GM23248 (cell line): ENCODE results near the gene ALDH3B1. TPM values are rescaled to one million over a fixed set of nuclear protein-coding genes. Genes with fewer than 3 reads are reported as not detected.

Experiments
- DNase-seq: peaks from one replicate; pipeline ENCODE4 v3.0.0-alpha.2; 2015
- H2AFZ ChIP-seq: fragments of 200-600 bp; sonication (generic); 2 replicates; pipeline ENCODE4 v1.6.1; 2016; ENCODE audit warnings: antibody characterized with exemption
- H3F3A ChIP-seq: fragments of 200-600 bp; sonication (generic); 2 replicates; pipeline ENCODE4 v1.6.1; 2016; ENCODE audit warnings: mild to moderate bottlenecking, antibody characterized with exemption, mixed run types; ENCODE audit not compliant: insufficient read depth
- H3K27ac ChIP-seq: fragments of 200-600 bp; sonication (generic); 2 replicates; pipeline ENCODE4 v1.5.1; 2016; ENCODE audit warnings: mild to moderate bottlenecking
- H3K27me3 ChIP-seq: fragments of 200-600 bp; sonication (generic); replicated peaks from 2 replicates; pipeline ENCODE4 v1.6.1; 2016; ENCODE audit warnings: mild to moderate bottlenecking; ENCODE audit not compliant: insufficient read depth
- H3K36me3 ChIP-seq: fragments of 200-600 bp; sonication (generic); 2 replicates; pipeline ENCODE4 v1.6.1; 2016; ENCODE audit warnings: low read depth, mild to moderate bottlenecking
- H3K4me1 ChIP-seq: fragments of 200-600 bp; sonication (generic); 2 replicates; pipeline ENCODE4 v1.6.1; 2016; ENCODE audit warnings: mild to moderate bottlenecking; ENCODE audit not compliant: insufficient read depth
- H3K4me2 ChIP-seq: fragments of 200-600 bp; sonication (generic); one replicate; pipeline ENCODE4 v1.6.1; 2016; ENCODE audit warnings: mild to moderate bottlenecking; ENCODE audit not compliant: unreplicated experiment
- H3K4me3 ChIP-seq: fragments of 200-600 bp; sonication (generic); 2 replicates; pipeline ENCODE4 v1.5.1; 2016; ENCODE audit warnings: mild to moderate bottlenecking
- H3K79me2 ChIP-seq: fragments of 200-600 bp; sonication (generic); 2 replicates; pipeline ENCODE4 v1.6.1; 2016; ENCODE audit warnings: mild to moderate bottlenecking; ENCODE audit not compliant: insufficient read depth
- H3K9ac ChIP-seq: fragments of 200-600 bp; sonication (generic); 2 replicates; pipeline ENCODE4 v1.6.1; 2016; ENCODE audit warnings: mild to moderate bottlenecking
- H3K9me2 ChIP-seq: fragments of 200-600 bp; sonication (generic); 2 replicates; pipeline ENCODE4 v1.6.1; 2016; ENCODE audit warnings: mixed run types, mild to moderate bottlenecking, moderate library complexity; ENCODE audit not compliant: insufficient read depth
- H3K9me3 ChIP-seq: fragments of 200-600 bp; sonication (generic); one replicate; pipeline ENCODE4 v1.6.1; 2017; ENCODE audit warnings: low read depth
- H4K20me1 ChIP-seq: fragments of 200-600 bp; sonication (generic); 2 replicates; pipeline ENCODE4 v1.6.0; 2016; ENCODE audit not compliant: insufficient read depth
- EZH2 ChIP-seq: fragments of 200-600 bp; sonication (generic); IDR thresholded peaks from 2 replicates; pipeline ENCODE4 v1.6.1; 2018; ENCODE audit warnings: antibody characterized with exemption, mild to moderate bottlenecking; ENCODE audit not compliant: insufficient read depth, poor library complexity, severe bottlenecking
- EZH2phosphoT487 ChIP-seq: fragments of 200-600 bp; sonication (generic); IDR thresholded peaks from 2 replicates; pipeline ENCODE4 v1.6.1; 2018; ENCODE audit warnings: antibody characterized with exemption, moderate library complexity, mild to moderate bottlenecking, low read depth; ENCODE audit not compliant: insufficient read depth
- WGBS, 2 experiments: methylation state at CpG; one replicate each; pipeline ENCODE4 v1.1.6; 2015 to 2017; ENCODE audit warnings: low lambda C conversion rate in 2 of 2, low coverage in 1 of 2; ENCODE audit errors: missing lambda C conversion rate in 2 of 2; 5-methylcytosine and 5-hydroxymethylcytosine counted together
- in situ Hi-C: fragments of 300-500 bp; cut with MboI; formaldehyde crosslinking; loops from 2 replicates; pipeline ENCODE4 v1.15.0; 2020
- polyA plus RNA-seq: library from polyadenylated mRNA; unstranded; fragments of >200 nt; fragmentation: Nextera tagmentation; extraction: Ambion mirVana; gene quantifications from 2 replicates; pipeline ENCODE4 v1.2.1, GENCODE V29; 2016
- total RNA-seq: library from RNA; depleted of rRNA; stranded (reverse); fragments of >200 nt; shearing (Covaris generic); gene quantifications from 2 replicates; pipeline ENCODE4 v1.2.3, GENCODE V29; 2014

The ALDH3B1 gene
- total and polyA plus RNA-seq, 2 experiments from 2014 or later, result 42.7 to 63.9 TPM

DNA sequence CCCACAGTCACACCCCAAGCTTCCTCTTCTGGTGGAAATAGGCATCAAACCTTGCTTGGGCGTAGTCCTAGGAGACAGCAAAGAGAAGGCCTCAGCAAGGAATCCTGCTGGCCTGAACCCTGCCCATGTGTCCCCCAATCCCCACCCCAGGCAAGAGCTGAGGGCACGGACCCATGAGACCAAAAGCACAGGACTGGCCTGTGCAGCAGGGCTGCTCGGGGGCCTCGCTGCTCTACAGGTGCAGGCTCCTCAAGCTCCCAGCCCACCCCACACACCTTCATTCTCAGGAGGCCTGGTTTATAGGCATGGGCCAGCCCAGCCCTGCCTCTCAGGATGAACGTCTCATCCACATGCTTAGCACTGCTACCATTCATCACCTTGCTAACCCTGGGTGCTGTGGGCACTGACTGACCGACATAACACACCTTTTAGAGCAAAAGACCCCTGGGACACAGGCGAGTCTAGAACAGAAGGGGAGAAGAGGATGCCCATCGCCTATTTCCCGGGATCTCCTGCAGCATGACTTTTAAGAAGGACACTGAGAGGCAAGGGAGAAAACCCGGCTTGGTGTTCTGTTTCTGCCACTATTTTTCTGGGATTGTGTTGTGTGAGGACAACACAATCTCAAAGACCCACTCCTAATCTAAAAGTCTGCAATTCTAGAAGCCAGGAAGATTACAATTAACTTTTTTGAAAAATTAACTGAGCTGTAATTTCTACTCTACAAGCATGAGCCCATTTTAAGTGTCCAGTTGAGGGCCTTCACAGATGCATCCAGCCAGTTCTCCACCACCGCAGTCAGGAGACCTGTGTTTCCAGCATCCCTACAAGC is 44.1 kb downstream of the ALDH3B1 start:
- H3K9ac ChIP-seq, result no peak overlapping the region
- DNase-seq, result no peak
- H3K9me2 ChIP-seq, result no peaks in the 10 kb centered on the region
- no peaks in the 10 kb centered on the region for H3K4me1 ChIP-seq
- no peaks in the 10 kb centered on the region for H3K27me3 ChIP-seq
- no peaks in the 10 kb centered on the region for H3K9me3 ChIP-seq
- H3K4me2 ChIP-seq, result no peak overlapping the region
- WGBS, 2 experiments, result 75% methylated on average over 11 of the region's 11 CpGs
- in situ Hi-C loops, result no loop called here
- no peaks in the 10 kb centered on the region for H3K79me2 ChIP-seq
- no peak overlapping the region for H3K27ac ChIP-seq
- no peaks in the 10 kb centered on the region for H3K36me3 ChIP-seq
- TF ChIP-seq EZH2 (no peak), EZH2phosphoT487 (no peak)
- no peak overlapping the region for H3K4me3 ChIP-seq
- no peaks in the 10 kb centered on the region for H4K20me1 ChIP-seq
- no peak overlapping the region for H2AFZ ChIP-seq
- H3F3A ChIP-seq, result peaks cover 17% of the 10 kb centered on the region

DNA sequence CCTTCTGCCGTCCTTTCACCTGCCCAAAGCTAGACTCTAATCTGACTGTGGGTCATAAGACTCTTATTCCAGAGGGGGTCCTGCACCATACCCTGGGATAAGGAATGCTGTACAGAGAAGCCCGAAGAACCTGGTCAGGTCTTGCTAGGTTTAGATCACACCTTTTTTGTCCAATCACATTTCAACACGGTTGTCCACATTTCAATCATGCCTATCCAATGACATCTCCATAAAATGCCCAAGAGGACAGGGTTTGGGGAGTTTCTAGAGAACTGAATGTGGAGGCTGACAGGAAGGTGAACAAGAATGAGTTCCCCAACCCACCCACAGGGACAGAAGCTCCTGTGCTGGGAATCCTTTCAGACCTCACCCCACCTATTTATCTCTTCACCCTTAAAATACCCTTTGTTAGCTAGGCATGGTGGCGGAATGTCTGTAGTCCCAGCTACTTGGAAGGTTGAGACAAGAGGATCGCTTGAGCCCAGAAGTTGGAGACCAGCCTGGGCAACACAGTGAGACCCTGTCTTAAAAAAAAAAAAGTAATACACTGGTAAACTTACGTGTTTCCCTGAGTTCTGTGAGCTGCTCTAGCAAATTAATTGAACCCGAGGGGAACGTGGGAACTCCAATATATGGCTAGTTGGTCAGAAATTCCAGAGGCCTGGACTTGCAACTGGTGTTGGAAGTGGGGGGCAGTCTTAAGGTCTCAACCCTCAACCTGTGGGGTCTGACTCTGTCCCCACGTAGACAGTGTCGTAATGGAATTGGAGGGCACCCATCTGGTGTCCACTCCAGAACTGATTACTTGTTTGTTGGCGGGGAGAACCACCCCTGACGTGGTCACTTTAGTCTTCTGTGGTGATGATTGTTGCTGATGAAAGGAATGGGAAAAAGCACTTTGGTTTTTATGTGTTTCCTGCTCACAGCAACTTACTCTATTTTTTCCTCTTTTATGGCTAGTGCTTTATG is 46.5 kb downstream of the ALDH3B1 start:
- Histone ChIP-seq H3K79me2 (no peaks in the 10 kb centered on the region), H2AFZ (no peak overlapping the region), H3K9me2 (no peaks in the 10 kb centered on the region), H3K36me3 (no peaks in the 10 kb centered on the region), H3K9me3 (no peaks in the 10 kb centered on the region), H3K4me3 (no peak overlapping the region), H3K27me3 (no peaks in the 10 kb centered on the region), H3K9ac (no peak overlapping the region), H4K20me1 (no peaks in the 10 kb centered on the region), H3F3A (peaks cover 17% of the 10 kb centered on the region), H3K4me1 (no peaks in the 10 kb centered on the region), H3K27ac (no peak overlapping the region), H3K4me2 (no peak overlapping the region)
- DNase-seq, result no peak
- no peak for TF ChIP-seq EZH2phosphoT487
- TF ChIP-seq EZH2, result no peak
- in situ Hi-C loops, result no loop called here
- WGBS, 2 experiments, result 91% methylated on average over 12 of the region's 12 CpGs

DNA sequence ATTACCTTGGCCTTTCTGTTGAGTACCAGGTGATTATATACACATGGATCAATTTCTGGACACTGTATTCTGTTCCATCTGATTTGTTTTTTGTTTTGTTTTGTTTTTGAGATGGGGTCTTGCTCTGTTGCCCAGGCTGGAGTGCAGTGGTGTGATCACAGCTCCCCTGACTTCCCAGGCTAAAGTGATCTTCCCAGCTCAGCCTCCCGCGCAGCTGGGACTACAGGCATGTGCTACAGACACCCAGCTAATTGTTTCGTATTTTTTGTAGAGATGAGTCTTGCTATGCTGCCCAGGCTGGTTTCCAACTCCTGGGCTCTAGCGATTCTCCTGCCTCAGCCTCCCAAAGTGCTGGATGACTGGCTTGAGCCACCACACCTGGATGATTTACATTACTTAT is 47.7 kb downstream of the ALDH3B1 start:
- no peak overlapping the region for H3K9ac ChIP-seq
- no peaks in the 10 kb centered on the region for H3K27me3 ChIP-seq
- no peak for TF ChIP-seq EZH2phosphoT487
- no peak for TF ChIP-seq EZH2
- no peak overlapping the region for H3K4me3 ChIP-seq
- H3K4me2 ChIP-seq, result no peak overlapping the region
- in situ Hi-C loops, result no loop called here
- H3K4me1 ChIP-seq, result no peaks in the 10 kb centered on the region
- H2AFZ ChIP-seq, result no peak overlapping the region
- H3K36me3 ChIP-seq, result no peaks in the 10 kb centered on the region
- no peaks in the 10 kb centered on the region for H4K20me1 ChIP-seq
- DNase-seq, result no peak
- no peak overlapping the region for H3K27ac ChIP-seq
- WGBS, 2 experiments, result 96 to 99% methylated on average over 4 of the region's 4 CpGs
- no peaks in the 10 kb centered on the region for H3K79me2 ChIP-seq
- no peaks in the 10 kb centered on the region for H3K9me2 ChIP-seq
- H3K9me3 ChIP-seq, result no peaks in the 10 kb centered on the region
- peaks cover 15% of the 10 kb centered on the region for H3F3A ChIP-seq

DNA sequence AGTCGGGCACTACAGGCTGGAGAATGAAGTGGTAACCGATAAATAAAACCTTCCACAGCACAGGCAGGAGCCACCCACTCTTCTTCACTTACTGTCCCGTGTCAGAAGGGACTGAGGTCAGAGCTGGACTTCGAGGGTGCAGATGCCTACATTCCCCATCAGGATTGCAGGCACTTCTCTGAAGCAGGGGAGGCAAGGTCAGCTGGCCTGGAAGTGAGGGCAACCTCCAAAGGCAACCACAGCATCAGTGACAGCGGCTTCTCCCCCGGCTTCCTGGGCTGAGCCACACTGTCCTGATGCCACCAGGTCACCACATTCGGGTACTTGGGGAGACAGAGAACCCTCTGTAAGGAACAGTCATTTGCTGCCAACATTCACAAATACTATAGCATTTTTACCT is 51.4 kb downstream of the ALDH3B1 start:
- no peaks in the 10 kb centered on the region for H3F3A ChIP-seq
- no peaks in the 10 kb centered on the region for H3K79me2 ChIP-seq
- no peaks in the 10 kb centered on the region for H3K4me1 ChIP-seq
- H3K36me3 ChIP-seq, result no peaks in the 10 kb centered on the region
- H3K4me3 ChIP-seq, result no peak overlapping the region
- H3K9me2 ChIP-seq, result no peaks in the 10 kb centered on the region
- no peak overlapping the region for H3K9ac ChIP-seq
- no peaks in the 10 kb centered on the region for H4K20me1 ChIP-seq
- no peak overlapping the region for H3K27ac ChIP-seq
- H3K4me2 ChIP-seq, result no peak overlapping the region
- in situ Hi-C loops, result no loop called here
- no peaks in the 10 kb centered on the region for H3K27me3 ChIP-seq
- TF ChIP-seq EZH2phosphoT487 (no peak), EZH2 (no peak)
- H2AFZ ChIP-seq, result no peak overlapping the region
- H3K9me3 ChIP-seq, result no peaks in the 10 kb centered on the region
- 85% methylated on average over 7 of the region's 7 CpGs for WGBS, 2 experiments
- DNase-seq, result no peak
